GM21423 (cell line): ENCODE data around the gene ARAP2.

Experiments
- ATAC-seq: cut with Tn5 transposase; IDR thresholded peaks from one replicate; pipeline ENCODE4 v1.9.1; 2021; ENCODE audit warnings: mild to moderate bottlenecking, moderate library complexity; ENCODE audit not compliant: unreplicated experiment

ARAP2 gene

DNA sequence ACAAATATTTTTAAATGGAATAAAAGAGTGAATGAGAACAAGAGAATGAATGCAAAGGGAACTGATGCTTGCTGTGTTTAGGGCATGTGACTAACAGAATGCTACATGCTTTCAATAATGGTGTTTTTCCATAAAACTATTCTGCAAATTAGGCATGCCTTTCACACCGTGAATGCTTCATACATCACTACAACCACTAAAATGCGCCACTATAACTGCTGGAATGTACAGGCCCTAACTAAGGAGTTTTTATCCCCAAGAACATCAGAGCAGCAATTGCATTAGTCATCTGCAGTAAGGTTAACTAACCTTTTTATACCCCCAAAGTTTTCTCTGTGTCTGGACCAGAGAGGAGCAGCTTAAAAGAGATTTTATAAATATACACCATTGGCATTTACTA, 190.4 kb downstream of the ARAP2 start:
- ATAC-seq = no peak

DNA sequence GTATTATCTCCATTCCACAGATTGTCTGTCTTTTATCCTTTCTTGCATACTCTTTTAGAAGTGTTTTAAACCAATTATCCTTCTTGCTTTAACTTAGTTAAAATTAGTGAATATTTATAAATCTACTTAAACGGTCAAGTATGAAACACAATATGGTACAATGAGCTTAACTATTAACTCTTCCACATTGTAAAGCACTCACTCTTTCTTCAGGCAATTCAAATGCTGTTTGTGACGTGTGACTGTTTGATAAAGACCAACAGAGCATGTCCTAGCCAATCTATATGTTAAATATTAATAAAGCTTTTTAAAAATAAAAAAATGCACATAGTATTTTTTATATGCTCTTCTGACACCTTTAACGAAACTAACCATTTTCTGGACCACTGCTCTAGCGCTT, 192.7 kb downstream of the ARAP2 start:
- ATAC-seq = no peak

DNA sequence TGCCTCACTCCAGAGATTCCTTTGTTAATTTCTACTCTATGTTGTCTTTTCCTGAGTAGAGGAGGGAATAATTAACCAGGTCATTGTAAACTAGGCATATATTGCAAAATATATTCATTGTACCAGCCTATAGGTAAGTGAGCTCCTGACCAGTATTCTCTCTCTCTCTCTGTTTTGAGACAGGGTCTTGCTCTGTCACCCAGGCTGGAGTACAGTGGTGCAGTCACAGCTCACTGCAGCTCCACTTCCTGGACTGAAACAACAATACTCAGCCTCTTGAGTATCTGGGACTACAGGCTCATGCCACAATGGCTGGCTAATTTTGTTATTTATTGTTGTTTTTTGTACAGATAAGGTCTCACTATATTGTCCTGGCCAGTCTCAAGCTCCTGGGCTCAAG, 198.3 kb downstream of the ARAP2 start:
- ATAC-seq = peak; percentile 60

DNA sequence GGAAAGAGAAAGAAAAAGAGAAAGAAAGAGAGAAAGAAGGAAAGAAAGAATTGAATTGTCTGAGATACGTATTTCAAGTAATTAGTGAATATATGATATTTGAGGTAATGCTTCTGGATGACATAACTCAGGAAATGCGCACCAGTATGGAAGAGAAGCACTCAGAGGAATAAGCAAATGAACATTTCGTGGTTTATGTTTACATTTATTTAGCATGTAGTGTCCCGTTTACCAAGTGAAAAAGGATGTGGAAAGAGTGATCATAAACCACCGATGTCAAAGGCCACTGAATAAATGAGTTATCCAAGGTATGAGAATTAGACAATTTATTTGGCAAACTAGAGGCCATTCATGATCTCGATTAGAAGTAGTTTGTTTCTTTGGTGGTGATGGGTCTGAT, 200.4 kb downstream of the ARAP2 start:
- ATAC-seq = no peak

DNA sequence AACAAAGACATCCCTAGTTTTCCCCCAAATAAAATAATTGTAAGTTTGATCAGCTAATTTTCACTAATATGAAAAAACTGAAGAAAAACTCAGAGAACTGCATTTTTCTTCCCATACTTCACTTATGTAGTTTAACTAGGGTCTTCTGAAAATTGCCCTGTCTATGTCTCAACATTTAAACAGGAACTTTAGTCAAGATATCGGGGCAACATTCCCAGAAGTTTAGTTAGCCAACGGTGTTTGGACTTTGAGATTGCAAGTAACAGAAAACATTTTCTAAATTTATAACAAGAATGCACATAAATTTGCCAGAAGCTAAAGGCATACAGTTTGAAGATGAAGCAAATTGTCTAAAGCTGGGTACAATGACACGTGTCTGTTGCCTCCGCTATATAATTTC, 201.1 kb downstream of the ARAP2 start:
- no peak for ATAC-seq

DNA sequence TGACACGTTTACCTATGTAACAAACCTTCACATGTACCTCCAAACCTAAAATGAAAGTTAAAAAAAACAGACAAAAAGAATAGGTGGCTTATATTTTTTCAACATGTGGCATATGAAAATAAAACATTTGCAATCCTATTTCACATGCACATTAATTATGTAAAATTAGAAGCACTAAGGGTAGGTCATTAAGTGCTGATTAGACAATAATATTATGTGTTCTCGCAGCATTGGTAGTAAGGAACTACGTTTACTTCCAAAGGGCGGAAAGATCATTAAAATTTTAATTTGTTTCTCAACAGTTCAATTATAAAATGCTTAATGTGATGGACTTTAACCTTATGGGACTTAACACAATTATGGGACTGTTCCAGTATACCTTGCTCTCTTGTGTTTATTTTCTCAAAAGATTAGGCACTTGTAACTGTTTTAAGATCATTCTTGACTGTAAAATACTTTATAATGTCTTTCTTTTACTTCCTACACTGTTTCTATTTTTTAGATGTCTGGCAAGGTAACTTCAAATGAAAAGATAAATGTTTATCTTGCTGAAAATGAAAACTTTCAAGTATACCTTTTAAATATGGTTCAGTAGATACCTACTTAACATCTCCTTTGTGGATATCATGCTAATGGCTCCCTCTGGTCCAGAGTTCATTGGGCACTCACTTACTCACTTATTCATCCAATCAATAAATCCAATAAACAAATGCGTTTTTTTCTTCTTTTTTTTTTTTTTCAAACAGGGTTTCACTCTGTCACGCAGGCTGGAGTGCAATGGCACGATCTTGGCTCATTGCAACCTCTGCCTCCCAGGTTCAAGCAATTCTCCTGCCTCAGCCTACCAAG, 202.0 kb downstream of the ARAP2 start:
- no peak for ATAC-seq

DNA sequence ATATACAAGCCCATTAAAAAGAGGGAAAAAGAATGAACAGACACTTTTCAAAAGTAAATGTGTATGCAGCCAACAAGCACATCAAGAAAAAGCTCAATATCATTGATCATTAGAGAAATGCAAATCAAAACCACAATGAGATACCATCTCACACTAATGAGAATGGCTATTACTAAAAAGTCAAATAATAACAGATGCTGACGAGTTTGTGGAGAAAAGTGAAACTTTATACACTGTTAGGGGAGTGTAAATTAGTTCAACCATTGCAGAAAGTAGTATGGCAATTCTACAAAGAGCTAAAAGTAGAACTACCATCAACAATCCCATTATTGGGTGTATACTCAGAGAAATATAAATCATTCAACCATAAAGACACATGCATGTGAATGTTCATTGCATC, 203.0 kb downstream of the ARAP2 start:
- no peak for ATAC-seq

DNA sequence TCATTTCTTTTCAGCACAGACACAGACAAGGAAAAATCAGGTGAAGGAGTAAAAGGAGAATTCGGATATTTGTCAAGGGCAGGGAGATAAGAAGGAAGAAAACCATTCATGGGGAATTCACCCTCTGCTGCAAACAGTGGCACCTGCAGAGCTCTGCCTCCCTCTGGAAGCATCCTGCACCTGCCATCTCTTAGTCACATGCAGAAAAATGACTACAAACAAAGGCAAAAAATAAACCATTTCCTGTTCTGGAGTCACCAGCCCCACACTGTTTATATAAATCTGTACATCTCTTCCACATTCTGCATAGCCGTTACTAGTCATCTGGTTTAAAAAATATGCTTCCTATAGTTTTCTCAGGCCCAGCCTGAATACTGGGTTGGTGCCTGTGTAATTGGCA, 205.3 kb downstream of the ARAP2 start:
- ATAC-seq = no peak

DNA sequence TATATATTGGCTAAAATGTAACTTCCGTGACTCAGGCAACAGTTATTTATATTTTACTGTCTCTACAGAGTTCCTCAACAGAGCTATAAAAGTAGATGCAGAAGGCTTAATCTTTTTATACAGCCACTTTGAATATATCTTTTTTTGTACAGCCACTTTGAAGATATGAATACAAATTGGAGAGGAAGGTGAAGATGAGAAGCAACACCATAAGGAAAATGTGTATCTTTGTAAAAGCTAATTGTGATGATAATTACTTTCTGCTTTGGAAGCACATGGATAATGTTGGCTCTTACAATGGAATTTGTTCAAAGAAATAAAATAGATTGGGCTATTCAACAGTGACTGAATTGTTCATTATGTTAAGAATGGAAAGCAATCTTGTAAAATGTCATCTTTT, 205.8 kb downstream of the ARAP2 start:
- ATAC-seq = no peak

DNA sequence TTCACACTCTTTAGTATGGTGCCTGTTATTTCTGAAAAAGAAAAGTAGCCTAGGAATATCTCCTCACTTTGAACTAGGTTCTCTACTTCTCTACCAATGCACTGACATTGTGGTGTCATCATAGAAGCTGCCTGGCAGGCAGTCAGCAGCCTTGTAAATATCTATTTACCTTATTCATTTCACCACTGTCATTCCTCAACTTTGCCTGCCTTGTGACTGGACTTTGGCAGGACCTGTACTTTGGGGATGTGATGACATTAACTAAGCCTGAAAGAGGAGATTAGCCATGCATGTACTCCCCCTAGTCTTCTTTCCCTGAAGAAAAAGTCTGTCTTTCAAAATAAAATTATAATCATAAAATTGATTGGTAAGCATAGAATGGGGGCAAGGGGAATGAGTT, 207.2 kb downstream of the ARAP2 start:
- no peak for ATAC-seq

DNA sequence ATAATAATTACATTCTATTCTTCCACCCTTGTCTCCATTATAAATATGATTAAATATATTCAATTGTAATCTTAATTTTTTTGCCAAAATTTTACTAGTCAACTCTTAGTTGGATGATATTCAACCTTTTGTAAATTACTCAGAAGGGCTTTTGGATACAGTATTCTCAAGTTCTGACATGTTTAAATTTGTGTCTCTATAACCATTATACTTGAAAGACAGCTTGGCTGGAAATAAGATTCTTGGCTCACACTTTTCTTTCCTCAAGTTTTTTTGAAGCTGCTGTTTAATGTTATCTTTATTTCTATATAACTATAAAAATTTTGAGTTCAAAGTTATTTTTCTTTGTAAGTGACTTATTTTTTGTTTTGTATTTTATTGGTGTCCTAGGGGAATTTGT, 214.4 kb downstream of the ARAP2 start:
- no peak for ATAC-seq

DNA sequence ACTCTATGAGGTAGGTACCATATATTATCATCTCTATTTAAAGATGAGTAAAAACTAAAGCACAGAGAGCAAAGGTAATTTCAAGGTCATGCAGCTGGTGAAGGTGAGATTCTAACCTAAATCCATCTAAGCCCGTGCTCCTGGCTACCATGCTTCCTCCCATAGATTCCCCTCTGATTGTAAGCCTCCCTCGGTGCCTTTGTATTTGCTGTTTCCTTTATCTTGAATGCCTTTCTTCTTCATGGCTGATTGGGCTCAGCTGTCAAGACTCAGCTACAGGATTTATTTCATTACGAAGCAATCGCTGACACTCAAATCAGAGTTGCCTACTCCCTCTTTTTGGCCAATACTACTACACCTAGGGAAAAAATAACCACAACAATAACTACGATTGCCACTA, 217.1 kb downstream of the ARAP2 start:
- no peak for ATAC-seq

DNA sequence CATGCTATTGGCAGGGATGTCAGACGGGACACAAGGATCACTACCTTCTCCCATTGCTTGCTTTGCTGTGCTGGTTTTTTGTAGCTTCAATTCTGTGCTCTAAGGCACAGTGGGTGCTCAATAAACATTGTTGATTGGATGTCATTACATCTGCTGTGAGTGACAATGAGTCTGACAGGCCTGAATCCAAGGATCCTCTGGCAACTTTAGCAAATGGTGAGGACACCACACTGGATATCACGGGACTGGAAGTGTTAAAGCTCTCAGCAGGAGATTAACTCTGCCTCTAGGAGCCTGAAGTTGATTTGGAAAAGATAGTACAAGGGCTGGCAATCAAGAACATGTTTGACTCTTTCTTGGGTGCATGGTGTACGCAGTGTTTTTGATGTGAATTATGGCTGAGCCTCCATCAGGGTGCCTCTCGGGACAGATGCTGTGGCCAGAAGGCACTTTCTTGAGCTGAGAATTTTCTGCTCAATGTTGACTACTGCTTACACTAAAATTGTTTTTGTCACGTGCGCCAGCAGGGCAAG, 217.9 kb downstream of the ARAP2 start:
- no peak for ATAC-seq

DNA sequence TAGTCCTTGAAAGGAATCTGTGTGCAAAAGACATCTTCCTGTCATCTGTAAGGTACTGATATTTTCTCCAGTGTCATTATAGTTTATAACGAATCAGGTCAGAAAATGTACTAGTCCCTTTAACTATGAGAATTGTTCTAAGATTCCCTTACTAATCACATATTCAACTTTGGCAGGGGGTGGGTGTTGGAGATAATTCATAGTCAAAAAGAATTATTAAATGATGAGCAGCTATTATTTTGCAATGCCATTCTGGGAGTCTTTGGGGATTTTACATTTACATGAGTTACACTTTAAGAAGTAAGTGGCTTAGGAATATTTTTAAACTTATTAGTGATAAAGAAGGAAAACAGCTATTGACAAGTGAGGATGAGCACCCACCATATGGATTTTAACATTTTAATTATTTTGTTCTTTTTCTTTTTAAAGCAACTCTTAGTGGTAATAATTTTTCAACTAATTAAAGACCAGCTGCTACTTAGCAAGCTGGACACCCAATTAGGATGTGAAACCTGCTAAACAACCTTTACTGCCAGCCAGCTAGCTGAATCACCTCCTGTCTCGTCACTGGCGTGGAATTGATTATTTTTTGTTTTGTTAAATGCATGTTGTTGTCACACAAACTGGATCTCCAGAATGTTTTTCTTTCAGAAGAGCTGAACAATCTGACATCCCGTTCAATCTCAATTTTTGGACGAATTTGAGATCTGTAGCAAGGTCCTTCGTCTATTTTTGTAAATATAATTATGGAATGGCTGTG, 219.2 kb downstream of the ARAP2 start:
- no peak for ATAC-seq

DNA sequence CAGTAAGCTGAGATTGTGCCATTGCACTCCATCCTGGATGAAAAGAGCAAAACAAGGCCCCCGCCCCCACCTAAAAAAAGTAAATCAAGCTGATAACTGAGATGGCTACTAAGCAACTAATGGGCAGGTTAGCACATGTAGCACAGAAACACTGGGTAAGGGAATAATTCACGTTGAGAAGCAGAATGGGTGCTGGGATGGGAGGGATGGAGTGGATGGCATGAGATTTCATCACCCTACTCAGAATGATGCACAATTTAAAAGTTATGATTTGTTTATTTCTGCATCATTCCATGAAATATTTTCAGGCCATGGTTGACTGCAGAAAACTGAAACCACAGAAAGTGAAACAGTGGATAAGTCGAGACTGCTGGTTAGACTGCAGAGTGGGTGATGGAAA, 224.0 kb downstream of the ARAP2 start:
- no peak for ATAC-seq
